DOHH2 (cell line): Measurements from ENCODE around the gene RAB3B.

Source experiments
- CTCF ChIP-seq: fragments of 200-600 bp; sonication (generic); IDR thresholded peaks from one replicate; pipeline ENCODE4 v1.5.1; 2014; ENCODE audit warnings: antibody characterized with exemption, mild to moderate bottlenecking, low read depth, low read length; ENCODE audit not compliant: poor library complexity, severe bottlenecking
- EZH2phosphoT487 ChIP-seq: fragments of 200-600 bp; sonication (generic); IDR thresholded peaks from 2 replicates; pipeline ENCODE4 v1.6.1; 2017; ENCODE audit warnings: borderline replicate concordance, mild to moderate bottlenecking, antibody characterized with exemption, low read length, moderate library complexity, mixed read lengths

GRCh38 chr1:52032785-52033131 lies 42.3 kb upstream of the RAB3B start:
- TF ChIP-seq CTCF (no peak), EZH2phosphoT487 (no peak)
